PC-9 (cell line): ENCODE measurements around the gene TMTC2. TPM values are rescaled to one million over a fixed set of nuclear protein-coding genes. Genes with fewer than 3 reads are reported as not detected.

Source experiments
- BruUV-seq: library from RNA; stranded (reverse); fragments of 400-500 nt; replicated peaks from 2 replicates; lab custom pipeline; 2021; lab: Mats Ljungman, UMichigan
- CTCF ChIA-PET: fragments of 300-600 bp; sonication (Branson Sonifier 250); formaldehyde crosslinking; loops from one replicate; lab custom pipeline; 2022; ENCODE audit warnings: antibody characterized with exemption; lab: Charles Lee
- POLR2A ChIA-PET: fragments of 300-600 bp; sonication (Branson Sonifier 250); formaldehyde crosslinking; loops from one replicate; lab custom pipeline; 2022; ENCODE audit warnings: antibody characterized with exemption; ENCODE audit not compliant: unreplicated experiment; lab: Charles Lee
- DNase-seq, 2 experiments: peaks; one replicate each; pipeline versions ENCODE4 v3.0.0 to v3.0.0-alpha.2; 2015 to 2022; ENCODE audit warnings: mixed read lengths in 1 of 2
- H2AFZ ChIP-seq: fragments of 200-600 bp; sonication (generic); 2 replicates; pipeline ENCODE4 v1.8.1; 2017; ENCODE audit warnings: antibody characterized with exemption
- H3F3A ChIP-seq: fragments of 200-600 bp; sonication (generic); 2 replicates; pipeline ENCODE4 v1.8.1; 2017; ENCODE audit warnings: antibody characterized with exemption, mild to moderate bottlenecking, low read depth; ENCODE audit not compliant: insufficient read depth
- H3K27ac ChIP-seq: fragments of 200-600 bp; sonication (generic); 2 replicates; pipeline ENCODE4 v1.6.1; 2016; ENCODE audit warnings: mixed run types
- H3K27me3 ChIP-seq: fragments of 200-600 bp; sonication (generic); 2 replicates; pipeline ENCODE4 v1.6.1; 2016; ENCODE audit warnings: low read depth, mixed run types; ENCODE audit not compliant: insufficient read depth
- H3K36me3 ChIP-seq: fragments of 200-600 bp; sonication (generic); 2 replicates; pipeline ENCODE4 v1.6.1; 2016; ENCODE audit warnings: low read depth, mixed run types
- H3K4me1 ChIP-seq: fragments of 200-600 bp; sonication (generic); replicated peaks from 2 replicates; pipeline ENCODE4 v1.6.1; 2016; ENCODE audit warnings: mixed run types; ENCODE audit not compliant: insufficient read depth
- H3K4me2 ChIP-seq: fragments of 200-600 bp; sonication (generic); 2 replicates; pipeline ENCODE4 v1.6.1; 2017; ENCODE audit warnings: mixed run types
- H3K4me3 ChIP-seq: fragments of 200-600 bp; sonication (generic); 2 replicates; pipeline ENCODE4 v1.6.1; 2016; ENCODE audit warnings: mixed run types
- H3K79me2 ChIP-seq: fragments of 200-600 bp; sonication (generic); 2 replicates; pipeline ENCODE4 v1.6.1; 2017; ENCODE audit warnings: low read depth, mixed run types
- H3K9me2 ChIP-seq: fragments of 200-600 bp; sonication (generic); 2 replicates; pipeline ENCODE4 v1.8.1; 2017; ENCODE audit warnings: mild to moderate bottlenecking; ENCODE audit not compliant: insufficient read depth
- H3K9me3 ChIP-seq: fragments of 200-600 bp; sonication (generic); 2 replicates; pipeline ENCODE4 v1.8.1; 2016; ENCODE audit warnings: low read depth; ENCODE audit not compliant: insufficient read depth
- H4K20me1 ChIP-seq: fragments of 200-600 bp; sonication (generic); 2 replicates; pipeline ENCODE4 v1.8.1; 2017; ENCODE audit not compliant: insufficient read depth
- CTCF ChIP-seq: fragments of 200-600 bp; sonication (generic); conservative IDR thresholded peaks from 2 replicates; pipeline ENCODE4 v1.6.1; 2017; ENCODE audit warnings: mixed run types, antibody characterized with exemption, mild to moderate bottlenecking, moderate library complexity
- EZH2 ChIP-seq: fragments of 200-600 bp; sonication (generic); IDR thresholded peaks from 2 replicates; pipeline ENCODE4 v1.8.0; 2017; ENCODE audit warnings: antibody characterized with exemption, low read depth
- intact Hi-C: fragments of 100-400 bp; cut with micrococcal nuclease; formaldehyde crosslinking; loops from one replicate; pipeline ENCODE4 v1.10.0; 2022; ENCODE audit not compliant: unreplicated experiment
- total RNA-seq: library from RNA; stranded (reverse); gene quantifications from 2 replicates; pipeline ENCODE4 v1.2.3, GENCODE V29; 2021

Gene TMTC2
- total RNA-seq, 1 experiment from 2014 or later = 8.6 TPM

GRCh38 chr12:82745063-82745674 lies 58.5 kb downstream of the TMTC2 start:
- no peak overlapping the region for H3K4me3 ChIP-seq
- no peaks in the 10 kb centered on the region for H3K9me3 ChIP-seq
- H3K9me2 ChIP-seq = no peaks in the 10 kb centered on the region
- H3K4me2 ChIP-seq = no peak overlapping the region
- no peaks in the 10 kb centered on the region for H4K20me1 ChIP-seq
- no peak overlapping the region for H3K27ac ChIP-seq
- no peak for TF ChIP-seq EZH2
- TF ChIP-seq CTCF = no peak
- peaks cover 10% of the 10 kb centered on the region for H3K4me1 ChIP-seq
- H3K79me2 ChIP-seq = no peaks in the 10 kb centered on the region
- H2AFZ ChIP-seq = no peak overlapping the region
- intact Hi-C loops = loop anchor here (5.0 kb wide), 1 partner anchor 53 kb away; no protein-coding TSS in a partner anchor
- CTCF ChIA-PET = no interaction called here
- no peaks in the 10 kb centered on the region for H3K36me3 ChIP-seq
- BruUV-seq = no TSS peak
- peaks cover 5% of the 10 kb centered on the region for H3F3A ChIP-seq
- DNase-seq = no peak
- POLR2A ChIA-PET = no interaction called here
- no peaks in the 10 kb centered on the region for H3K27me3 ChIP-seq

GRCh38 chr12:82745807-82746206 lies 59.1 kb downstream of the TMTC2 start:
- BruUV-seq = no TSS peak
- Histone ChIP-seq H3K36me3 (no peaks in the 10 kb centered on the region), H3K9me2 (no peaks in the 10 kb centered on the region), H3K4me3 (no peak overlapping the region), H3K9me3 (no peaks in the 10 kb centered on the region), H3K4me2 (no peak overlapping the region), H3K27me3 (no peaks in the 10 kb centered on the region), H3K4me1 (peaks cover 4% of the 10 kb centered on the region), H3K27ac (no peak overlapping the region), H3K79me2 (no peaks in the 10 kb centered on the region), H2AFZ (no peak overlapping the region), H4K20me1 (no peaks in the 10 kb centered on the region), H3F3A (peaks cover 1% of the 10 kb centered on the region; the same call in 1 of the 2 replicates)
- ChIA-PET POLR2A (no interaction called here), CTCF (no interaction called here)
- TF ChIP-seq CTCF (no peak), EZH2 (no peak)
- intact Hi-C loops = loop anchor here (5.0 kb wide), 1 partner anchor 54 kb away; no protein-coding TSS in a partner anchor
- DNase-seq = no peak

GRCh38 chr12:82746668-82747067 lies 60.0 kb downstream of the TMTC2 start:
- no peaks in the 10 kb centered on the region for H3K9me2 ChIP-seq
- no peak overlapping the region for H3K27ac ChIP-seq
- H3K4me2 ChIP-seq = no peak overlapping the region
- DNase-seq = no peak
- no peaks in the 10 kb centered on the region for H3K27me3 ChIP-seq
- no peaks in the 10 kb centered on the region for H4K20me1 ChIP-seq
- ChIA-PET CTCF (no interaction called here), POLR2A (no interaction called here)
- no peaks in the 10 kb centered on the region for H3K36me3 ChIP-seq
- no peak overlapping the region for H3K4me3 ChIP-seq
- no peaks in the 10 kb centered on the region for H3K9me3 ChIP-seq
- H3F3A ChIP-seq = no peaks in the 10 kb centered on the region
- TF ChIP-seq EZH2 = no peak
- TF ChIP-seq CTCF = no peak
- H2AFZ ChIP-seq = no peak overlapping the region
- no peaks in the 10 kb centered on the region for H3K79me2 ChIP-seq
- no peaks in the 10 kb centered on the region for H3K4me1 ChIP-seq
- intact Hi-C loops = loop anchor here (5.0 kb wide), 1 partner anchor 54 kb away; no protein-coding TSS in a partner anchor
- no TSS peak for BruUV-seq
